HG02938 (cell line): ENCODE results near the gene SMIM14.
"Not testable (repeated sequence)": the region's sequence is repeated elsewhere in the genome, so short reads cannot be mapped to it uniquely, and the experiment has no call there.

ENCODE experiments used
- ATAC-seq: cut with Tn5 transposase; IDR thresholded peaks from one replicate; pipeline ENCODE4 v1.9.1; 2021; ENCODE audit warnings: mild to moderate bottlenecking, moderate library complexity; ENCODE audit not compliant: unreplicated experiment

Gene SMIM14

DNA sequence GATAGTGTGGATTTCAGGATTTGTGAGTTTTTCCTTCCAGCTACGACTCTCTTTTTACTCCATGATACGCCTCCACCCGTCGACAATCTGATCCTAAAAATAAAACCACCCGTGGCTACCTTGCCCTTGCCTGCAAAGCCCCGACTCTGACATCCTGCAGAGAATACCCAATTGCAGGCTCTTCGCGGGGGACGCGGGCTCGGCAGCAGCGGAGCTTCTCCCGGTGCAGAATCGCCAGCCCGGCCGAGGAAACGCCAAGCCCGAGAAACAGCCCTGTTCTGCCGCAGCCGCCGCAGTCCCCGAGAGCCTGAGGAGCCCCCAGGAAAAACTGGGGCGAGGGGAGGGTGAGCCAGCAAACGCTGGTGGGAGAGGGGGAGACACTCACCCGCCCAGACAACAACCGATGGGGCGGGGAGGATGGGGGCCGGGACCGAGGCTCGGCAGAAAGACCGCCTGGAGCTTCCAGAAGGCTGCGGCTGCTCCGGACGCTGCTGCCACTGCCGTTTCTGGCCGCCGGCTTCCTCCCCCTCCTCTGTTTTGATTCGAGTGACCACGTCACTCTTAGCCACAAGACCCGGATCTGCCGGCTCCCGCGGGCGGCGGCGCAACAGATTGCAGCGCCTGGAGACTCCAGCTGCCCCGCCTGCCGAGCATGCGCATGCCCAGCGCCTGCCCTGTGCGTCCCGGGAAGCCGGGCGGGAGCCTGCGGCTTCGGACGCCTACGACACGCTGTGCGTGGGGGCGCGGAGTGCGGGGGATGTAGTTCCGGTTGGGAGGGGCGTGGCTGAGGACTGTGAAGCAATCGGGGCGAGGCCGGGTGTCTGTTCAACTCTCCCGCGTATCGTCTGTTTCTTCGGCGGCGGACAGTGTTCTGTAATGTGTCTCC is at the start of gene SMIM14:
TSS of gene SMIM14 (minus strand) at position 512 of the 886 bp plus-strand sequence. CDS start 33,720 bp downstream, outside the sequence.
- peak; percentile 60 for ATAC-seq

- no peak for ATAC-seq
Measured at GRCh38 chr4:39687014-39687413, 48.3 kb upstream of the SMIM14 start.

- ATAC-seq: no peak
Measured at GRCh38 chr4:39685990-39686389, 47.3 kb upstream of the SMIM14 start.

GRCh38 chr4:39682138-39682537 is 43.5 kb upstream of the SMIM14 start:
- peak; percentile 80 for ATAC-seq

- not testable (repeated sequence) for ATAC-seq
Measured at GRCh38 chr4:39681003-39681402, 42.3 kb upstream of the SMIM14 start.

- not testable (repeated sequence) for ATAC-seq
Measured at GRCh38 chr4:39675681-39676080, 37.0 kb upstream of the SMIM14 start.

GRCh38 chr4:39670296-39670695 is 31.6 kb upstream of the SMIM14 start:
- not testable (repeated sequence) for ATAC-seq

- no peak for ATAC-seq
Measured at GRCh38 chr4:39668887-39669286, 30.2 kb upstream of the SMIM14 start.

DNA sequence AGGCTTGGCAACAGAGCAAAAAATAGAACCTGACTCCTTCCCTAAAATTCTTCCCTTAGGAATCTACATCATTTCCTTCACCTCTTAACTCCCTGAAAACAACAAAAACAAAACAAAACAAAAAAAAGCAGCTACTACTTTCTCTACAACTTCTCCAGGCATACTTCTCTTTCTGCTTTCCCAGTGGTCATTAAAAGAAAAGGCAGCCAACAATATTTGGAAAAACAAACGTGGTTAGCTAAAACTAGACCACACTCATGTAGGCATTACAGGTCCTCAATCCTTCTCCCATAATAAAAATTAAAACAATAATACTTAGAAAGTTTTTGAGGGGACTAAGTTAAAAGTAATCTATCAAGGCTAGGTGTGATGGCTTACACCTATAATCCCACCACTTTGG is 29.0 kb upstream of the SMIM14 start:
- no peak for ATAC-seq

GRCh38 chr4:39664828-39665731 is 26.4 kb upstream of the SMIM14 start:
- no peak for ATAC-seq

DNA sequence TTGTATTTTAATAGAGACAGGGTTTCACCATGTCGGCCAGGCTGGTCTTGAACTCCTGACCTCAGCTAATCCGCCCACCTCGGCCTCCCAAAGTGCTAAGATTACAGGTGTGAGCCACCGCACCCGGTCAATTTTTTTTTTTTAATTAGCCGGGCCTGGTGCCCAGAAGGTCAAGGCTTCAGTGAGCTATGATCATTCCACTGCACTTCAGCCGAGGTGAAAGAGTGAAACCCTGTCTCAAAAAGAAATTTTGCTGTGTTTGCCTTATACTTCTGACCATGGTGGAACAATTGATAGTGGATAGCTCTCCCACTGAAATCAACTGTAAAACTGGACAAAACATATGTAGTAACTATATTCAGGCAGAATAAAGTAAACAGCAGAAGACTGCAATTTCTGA is 24.0 kb upstream of the SMIM14 start:
- ATAC-seq: no peak

GRCh38 chr4:39660757-39661156 is 22.1 kb upstream of the SMIM14 start:
- ATAC-seq: no peak

DNA sequence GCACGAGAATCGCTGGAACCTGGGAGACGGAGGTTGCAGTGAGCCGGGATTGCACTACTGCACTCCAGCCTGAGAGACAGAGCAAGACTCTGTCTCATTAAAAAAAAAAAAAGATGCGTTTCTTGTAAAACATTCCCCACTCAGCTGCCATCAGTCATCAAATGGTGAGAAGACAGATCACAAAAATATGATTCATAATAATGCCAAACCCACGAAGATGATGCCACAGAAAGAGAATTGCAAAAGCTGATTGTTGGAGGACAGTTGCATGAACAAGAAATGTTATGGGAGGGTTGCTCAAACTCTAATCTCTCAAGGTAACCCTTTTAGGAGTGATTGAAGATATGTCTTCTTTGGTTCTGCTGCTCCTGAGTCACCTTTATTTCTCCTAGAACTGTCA is 21.4 kb upstream of the SMIM14 start:
- no peak for ATAC-seq

DNA sequence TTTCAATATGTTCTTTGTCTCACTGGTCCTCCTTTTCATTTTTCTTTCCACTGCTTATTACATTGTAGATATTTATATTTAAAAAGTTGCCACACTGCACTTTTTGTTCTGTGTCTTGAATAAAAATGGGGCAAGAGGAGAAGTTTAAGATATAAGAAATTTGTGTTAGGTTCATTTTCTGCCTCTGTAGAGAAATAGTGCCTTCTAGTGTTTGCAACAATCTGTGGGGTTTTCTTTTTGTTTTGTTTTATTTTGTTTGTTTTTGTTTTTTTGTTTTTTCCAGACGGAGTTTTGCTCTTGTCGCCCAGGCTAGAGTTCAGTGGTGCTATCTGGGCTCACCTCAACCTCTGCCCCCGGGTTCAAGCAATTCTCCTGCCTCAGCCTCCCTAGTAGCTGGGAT is 20.1 kb upstream of the SMIM14 start:
- ATAC-seq: no peak

DNA sequence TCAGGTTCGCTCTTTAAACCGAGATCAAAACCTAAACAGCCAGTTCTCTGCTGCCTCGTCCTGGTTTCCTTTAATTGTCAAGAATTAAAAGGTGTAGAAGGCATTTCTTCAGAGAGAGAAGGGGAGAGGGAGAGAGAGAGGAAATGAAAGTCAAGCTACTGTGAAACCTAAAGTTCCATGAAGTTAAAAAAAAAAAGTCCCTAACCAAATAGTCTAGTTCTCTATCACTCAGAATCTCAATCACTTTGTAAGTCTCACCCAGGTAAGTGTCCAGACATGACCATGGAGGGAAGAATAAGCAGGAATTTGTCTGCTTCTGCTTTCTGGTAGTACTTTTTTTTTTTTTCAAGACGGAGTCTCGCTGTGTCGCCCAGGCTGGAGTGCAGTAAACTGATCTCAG is 18.8 kb upstream of the SMIM14 start:
- ATAC-seq: peak; percentile 73

DNA sequence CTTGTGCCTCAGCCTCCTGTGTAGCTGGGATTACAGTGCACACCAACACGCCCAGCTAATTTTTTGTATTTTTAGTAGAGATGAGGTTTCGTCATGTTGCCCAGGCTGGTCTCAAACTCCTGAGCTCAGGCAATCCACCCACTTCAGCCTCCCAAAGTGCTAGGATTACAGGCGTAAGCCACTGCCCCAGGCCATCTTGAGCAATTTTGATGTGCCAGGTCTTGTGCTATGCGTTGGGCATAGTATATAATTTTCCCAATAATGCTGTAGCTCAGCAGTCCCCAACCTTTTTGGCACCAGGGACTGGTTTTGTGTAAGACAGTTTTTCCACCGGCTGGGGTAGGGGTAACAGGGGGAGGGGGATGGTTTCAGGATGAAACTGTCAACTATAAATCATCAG is 18.0 kb upstream of the SMIM14 start:
- ATAC-seq: not testable (repeated sequence)

- no peak for ATAC-seq
Measured at GRCh38 chr4:39655876-39656275, 17.2 kb upstream of the SMIM14 start.

- ATAC-seq: no peak
Measured at GRCh38 chr4:39655211-39655610, 16.5 kb upstream of the SMIM14 start.

DNA sequence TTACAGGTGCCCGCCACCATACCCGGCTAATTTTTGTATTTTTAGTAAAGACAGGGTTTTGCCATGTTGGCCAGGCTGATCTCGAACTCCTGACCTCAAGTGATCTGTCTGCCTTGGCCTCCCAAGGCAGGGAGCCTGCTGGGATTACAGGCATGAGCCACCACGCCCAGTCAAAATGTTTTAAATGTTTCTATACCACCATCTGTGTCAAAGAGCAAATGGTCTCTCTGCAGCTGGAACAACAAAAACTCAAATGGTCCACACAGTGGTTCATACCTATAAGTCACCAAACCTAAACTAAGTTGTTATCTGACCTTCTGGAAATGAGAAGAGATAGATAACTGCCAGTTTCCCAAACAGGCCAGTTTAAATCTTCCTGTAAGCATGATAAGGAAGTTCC is 12.9 kb upstream of the SMIM14 start:
- not testable (repeated sequence) for ATAC-seq

- ATAC-seq: no peak
Measured at GRCh38 chr4:39649639-39650265, 11.1 kb upstream of the SMIM14 start.
